SKM-1 (cell line): ENCODE results near the gene FYB1.

Experiments used
- DNase-seq: peaks from one replicate; lab custom pipeline; 2025; ENCODE audit not compliant: unreplicated experiment; lab: John Stamatoyannopoulos, UW

FYB1 gene

DNA sequence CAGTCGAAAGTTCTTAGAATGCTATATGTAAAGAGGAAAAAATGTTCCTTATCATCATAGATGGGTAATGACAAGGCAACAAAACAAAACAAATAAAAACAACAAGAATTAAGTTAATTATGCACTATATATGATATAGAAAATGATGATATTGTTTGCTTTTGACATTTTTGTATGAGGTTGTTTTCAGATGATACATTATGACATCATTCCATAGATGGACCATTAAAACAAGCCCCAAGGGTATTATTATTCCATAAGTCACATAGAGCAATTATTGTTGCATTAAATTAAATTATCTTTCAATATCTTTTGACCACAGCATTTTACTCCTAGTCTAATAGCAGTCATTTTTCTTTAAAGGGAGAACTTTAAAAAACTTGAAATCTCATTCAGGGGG is 88.6 kb downstream of the FYB1 start:
- DNase-seq = no peak

DNA sequence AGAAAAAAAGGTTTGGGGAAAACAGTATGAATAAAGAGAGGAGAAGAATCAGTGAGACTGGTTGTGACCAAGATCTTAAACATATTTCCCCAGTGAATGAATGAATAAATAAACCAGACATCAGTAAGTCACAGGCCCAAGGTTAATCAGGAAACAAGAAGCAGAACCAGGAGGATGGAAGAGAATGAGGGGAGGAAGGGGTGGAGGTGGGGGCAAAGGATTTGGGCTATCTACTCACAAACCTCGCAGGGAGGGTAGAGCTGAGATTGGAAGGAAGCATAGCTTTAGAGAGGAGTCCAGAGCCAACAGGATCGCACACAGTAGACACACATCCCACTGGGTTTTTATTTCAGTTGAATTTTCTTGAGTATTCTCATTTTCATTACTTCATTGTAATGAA is 97.4 kb downstream of the FYB1 start:
- DNase-seq = no peak

DNA sequence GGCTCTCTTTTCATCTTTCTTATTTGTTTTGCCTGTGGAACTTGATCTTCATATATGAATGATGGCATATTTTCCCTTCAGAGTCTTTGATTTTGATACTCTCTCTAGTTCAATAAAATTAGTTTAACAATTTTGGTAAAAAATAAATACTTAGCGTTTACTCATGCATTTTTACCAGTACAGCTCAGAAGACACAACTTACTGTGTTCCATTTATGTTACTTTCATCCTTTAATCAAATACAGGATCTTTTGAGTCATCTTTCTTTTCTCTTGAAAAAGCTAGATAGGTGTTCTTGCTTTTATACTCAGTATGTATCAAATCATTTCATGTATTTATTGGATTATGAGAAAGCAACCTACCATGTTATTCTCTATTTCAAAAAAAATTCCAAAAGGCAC is 98.0 kb downstream of the FYB1 start:
- DNase-seq = no peak

DNA sequence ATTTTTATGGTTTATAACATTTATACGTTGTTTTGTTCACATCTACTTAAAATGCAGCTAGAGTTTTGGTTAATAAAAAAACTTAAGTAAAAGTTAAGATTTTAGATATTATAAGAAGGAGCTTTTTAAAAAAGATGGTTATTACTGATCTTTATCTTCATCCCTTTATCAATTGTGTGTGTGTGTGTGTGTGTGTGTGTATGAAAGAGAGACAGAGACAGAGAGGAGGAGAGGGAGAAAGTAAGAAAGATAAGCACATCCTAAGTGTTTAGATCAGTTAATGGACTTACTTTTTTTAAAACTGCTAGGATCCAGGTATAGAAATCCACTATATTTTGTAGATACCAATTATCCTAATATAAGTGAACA is 99.3 kb downstream of the FYB1 start:
- no peak for DNase-seq

DNA sequence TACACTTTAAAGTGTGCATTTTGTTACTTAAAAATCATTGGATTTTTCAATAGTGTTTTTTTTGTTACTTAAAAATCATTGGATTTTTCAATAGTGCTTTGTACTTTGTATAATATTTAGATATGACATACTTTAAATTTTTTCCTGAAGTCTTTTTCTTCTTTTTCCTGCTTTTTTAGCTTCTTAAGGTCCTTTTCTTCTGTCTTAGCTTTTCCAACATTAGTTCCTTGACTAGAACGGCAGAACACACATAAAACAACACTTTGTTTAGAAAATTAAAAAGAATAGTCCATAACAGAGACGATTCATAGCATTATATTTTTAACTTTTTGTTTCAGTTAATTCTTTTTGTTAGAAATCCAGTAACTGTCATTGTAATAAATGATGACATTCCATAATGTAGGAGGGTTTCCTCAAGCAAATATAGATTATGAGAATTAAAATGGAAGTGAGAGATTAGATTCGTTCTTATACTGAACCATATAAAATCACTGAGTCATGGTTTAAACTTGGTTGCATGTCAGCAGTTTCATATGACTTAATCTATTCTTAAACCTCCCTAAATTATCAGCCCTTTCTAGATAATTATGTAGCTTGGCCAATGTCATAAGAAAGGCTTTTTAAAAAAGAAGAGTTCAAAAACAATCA is 99.8 kb downstream of the FYB1 start:
- no peak for DNase-seq

DNA sequence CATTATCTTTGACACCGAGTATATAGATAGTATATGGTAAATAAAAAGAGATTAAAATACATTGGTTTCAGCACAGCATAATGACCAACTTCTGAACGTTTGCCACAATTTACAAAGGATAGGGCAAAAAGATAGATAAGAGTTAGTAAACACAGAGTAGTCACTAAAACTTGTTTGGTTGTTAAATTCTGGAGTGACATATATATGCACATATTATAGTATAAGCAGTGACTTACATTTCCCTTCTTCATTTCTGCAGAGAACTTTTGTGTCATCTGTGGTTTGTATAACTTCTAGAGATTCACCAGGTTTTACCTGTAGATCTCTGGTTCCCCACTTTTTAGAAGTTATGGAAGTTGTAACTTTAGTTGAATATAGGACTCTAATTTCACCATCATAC is 100.7 kb downstream of the FYB1 start:
- no peak for DNase-seq

DNA sequence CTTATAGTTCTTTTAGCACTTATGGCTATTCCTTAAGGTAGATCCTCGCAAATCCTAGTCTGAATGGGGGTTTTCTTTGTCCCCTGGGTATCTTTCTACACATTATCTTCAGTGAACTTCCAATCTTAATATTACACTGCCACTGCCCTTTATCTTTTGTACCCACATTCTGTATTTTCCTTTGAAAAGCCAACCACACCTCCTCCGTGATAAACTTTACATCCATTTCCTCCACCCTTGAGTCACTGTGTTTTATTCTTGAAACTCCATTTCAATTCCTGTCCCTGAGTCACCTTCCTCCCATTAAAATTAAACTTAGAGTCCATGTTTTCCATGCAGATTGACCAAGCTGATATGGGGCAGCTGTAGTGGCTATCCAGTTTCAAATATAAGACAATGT is 102.0 kb downstream of the FYB1 start:
- no peak for DNase-seq

DNA sequence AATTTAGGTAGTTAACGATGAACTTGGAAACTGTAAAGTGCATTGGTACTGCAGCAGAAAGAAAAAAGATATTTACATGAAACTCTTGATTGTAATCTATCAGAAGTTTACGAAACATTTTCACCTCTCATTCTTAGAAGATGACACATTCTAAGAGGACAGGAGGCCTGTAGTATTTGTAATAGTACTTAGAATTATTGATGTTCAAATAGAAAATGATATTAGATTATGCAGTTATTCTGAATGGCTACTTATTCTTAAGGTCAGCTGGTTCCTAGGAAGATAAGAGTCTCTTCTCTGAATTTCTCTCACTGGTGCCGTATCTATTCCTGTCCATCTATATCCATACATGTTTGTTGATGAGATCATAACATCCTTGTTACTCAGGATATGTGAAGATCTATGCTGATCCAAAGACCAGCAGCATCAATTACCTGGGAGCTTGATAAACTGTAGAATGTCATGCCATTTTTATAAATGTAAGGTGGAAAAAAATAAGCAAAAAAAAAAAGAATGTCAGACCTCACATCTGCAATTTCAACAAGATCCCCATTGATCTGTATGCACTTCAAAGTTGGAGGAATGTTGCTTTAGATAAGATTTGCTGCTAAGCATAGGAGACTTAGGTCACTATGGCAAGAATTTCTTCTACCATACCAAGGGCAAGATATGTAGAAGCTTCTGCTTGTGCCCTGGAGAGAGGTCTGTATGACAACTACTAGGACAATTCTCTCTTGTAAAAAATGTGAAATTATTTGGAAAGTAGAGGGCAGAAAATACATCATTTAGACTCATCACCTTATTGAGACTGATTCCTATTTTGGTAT is 102.8 kb downstream of the FYB1 start:
- no peak for DNase-seq

DNA sequence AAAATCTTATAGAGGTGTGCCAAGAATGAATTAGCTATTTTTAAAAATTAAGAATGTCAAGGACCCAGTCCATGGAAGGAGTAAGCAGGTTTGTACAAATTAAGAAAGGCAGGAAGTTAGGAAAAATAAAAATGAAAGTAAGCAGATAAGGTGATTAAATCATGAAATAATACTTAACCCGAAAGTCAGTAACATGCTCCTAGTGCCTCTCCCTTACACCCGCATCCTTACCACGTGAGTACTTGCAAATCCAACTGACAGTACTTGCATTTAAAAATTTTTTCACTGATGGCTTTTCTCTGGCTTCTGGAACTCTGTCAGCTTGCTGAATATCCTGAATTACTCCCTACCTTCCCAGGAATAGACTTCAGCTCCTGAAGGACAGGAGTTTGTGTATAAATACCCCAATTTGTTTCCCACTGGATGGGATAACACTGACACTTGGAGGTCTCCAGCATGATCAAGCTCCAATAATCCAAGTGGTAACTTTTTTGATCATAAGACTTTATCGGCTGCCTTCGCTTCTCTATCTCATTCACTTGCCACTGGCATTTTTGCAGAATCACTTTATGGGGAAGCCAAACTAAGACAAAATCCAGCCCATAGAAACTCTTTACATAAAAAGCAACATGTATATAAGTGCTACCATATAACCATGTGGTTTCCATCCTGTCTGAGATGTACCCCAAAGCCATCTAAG is 103.6 kb downstream of the FYB1 start:
- no peak for DNase-seq

DNA sequence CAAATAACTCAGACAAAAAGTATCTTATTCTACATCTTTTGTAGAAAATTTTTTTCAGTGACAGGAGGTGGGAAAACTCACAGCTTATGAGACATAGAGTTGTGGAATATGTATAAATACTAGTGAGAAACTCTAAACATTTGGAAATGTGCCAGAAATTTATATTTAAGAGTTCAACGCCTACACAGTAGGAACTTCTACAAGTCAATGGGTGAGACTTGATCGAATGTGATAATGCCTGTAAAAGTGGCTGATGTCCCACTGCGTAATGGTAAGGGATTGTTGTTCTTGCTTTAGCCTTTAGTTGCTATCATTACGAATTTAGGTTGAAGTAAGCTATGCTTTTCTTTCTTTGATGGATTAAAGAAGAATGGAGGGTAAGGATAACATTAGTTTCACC is 105.2 kb downstream of the FYB1 start:
- no peak for DNase-seq

DNA sequence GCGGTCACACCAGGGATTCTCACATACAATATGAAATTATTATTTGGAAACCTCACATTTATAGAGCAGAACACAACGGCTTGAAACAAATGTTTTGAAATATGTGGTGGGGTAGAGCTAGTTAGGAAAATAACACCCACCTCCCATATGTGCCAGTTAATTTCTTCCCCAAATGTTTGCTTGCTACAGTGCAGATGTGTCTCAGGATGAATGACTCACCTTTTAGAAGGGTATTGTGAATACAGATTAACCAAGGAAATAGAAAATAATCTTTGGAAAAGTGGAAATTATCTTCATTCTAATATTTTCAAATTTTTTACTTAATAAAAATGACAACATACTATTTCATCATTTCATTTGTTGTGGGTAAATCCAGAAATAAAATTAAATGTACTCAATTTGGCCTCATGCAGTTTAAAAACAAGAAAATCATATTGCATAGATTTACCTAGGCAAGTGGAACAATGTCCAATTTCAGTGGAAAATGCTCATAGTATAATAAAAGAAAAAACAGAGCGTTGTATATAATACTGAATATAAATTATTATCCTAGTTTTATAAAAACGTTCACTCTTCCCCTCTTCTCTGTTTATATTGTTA is 105.9 kb downstream of the FYB1 start:
- no peak for DNase-seq

DNA sequence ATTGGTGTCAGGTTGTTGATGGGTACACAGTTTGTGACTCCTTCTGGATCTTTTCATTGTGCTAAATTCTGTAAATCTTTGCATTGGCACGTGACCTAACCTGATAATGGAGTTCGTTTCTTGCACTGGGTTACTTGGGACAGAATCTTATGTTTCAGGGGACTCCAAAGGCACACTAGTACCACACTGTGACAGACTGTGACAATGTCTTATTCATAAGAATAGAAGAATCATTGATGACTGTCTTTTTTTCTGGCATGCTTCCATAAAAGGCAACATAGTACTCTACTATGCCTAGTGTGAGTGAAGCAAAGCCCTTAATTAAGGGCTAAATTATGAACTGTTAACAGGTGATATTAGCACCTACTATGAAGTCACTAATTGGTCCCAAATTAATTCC is 109.8 kb downstream of the FYB1 start:
- DNase-seq = no peak

DNA sequence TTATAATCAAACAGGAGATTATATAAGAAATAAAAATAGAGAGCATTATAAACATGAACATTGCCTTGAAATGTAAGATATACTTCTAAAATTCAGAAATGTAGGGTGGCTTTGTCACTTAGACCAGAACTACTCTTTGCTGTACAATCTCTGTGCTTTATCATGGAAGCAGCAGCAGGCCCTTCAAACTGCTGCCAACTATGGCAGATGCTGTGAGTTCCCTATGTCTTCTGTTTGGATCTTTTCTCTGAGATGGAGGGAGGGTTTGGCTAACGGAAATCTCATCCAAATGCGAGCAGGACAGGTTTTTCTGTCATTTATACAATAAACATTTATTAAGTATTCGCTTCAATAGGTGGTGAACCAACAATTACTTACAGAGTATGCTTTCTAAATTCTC is 110.4 kb downstream of the FYB1 start:
- no peak for DNase-seq

DNA sequence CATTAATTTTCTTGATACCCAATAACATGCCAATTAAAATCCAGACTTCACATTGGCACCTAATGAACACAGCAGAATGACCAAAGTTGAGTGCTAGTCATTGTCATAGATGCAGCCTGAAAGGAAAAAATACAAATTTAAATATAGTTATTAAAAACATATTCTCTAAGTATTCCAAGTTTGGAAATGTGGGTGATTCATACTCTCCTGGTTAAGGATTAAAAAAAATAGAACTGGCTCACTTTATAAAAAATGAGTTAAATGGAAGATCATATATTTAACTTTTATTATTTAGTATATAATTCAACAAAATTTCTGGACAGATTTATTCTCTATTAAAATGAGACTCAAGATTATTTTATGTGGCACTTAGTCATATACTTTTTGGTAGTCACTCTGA is 112.0 kb downstream of the FYB1 start:
- DNase-seq = no peak

DNA sequence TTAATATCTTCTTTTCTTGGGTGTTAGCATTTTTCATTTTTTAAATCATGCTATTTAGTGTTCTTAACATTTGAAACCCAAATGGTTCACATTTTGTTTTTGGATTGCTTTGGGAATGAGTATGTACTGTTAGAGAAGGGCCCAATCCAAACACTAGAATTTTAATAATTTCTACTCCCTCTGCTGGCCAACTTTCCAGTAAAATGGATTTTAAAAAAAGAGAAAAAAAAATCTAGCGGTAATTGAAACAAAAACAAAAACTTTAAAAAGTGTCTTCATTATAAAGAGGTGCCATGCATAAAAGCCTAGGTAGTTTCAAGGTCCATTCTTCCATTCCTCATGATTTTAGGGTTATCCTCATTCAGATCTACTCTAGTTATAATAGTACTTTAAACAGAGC is 113.0 kb downstream of the FYB1 start:
- DNase-seq = no peak

DNA sequence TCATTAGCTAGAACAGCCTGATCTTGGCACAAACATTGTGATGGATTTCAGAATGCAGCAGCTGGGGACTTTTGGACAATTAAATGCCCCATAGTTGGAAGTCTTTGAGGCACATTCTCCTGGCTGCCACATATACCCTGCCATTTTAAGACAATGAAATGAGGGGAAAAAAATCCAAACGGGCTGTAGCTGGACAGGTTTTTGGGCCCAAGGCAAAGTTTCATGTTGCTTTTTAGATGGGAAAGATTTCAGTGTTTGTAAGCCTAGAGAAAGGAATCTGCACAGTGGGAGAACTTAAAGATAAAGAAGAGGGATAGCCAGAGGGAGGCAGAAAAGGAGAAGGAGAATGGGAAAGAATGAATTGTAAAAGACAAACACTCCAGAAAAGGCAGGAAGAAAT is 115.1 kb downstream of the FYB1 start:
- no peak for DNase-seq

DNA sequence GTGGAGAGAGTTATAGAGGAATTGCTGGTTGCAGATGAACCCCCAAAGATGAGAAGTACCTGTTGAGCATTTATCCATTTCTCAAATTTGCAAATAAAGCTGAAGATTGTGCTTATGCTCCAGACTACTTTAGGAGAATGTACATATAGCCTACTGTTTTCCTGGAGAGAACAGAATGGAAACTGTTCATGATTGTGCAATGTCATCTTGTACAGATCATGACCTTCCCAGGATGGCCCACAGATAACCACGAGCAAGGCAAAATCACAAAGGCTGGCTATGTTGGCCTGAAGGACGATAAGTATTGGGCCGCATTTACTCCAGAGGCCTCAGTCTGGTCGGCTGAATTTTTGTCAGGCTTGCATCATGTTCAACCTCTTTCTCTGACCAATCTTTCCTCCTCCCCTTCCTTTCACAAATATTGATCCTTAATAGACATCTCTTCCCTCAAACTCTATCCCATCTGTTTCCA is 116.6 kb downstream of the FYB1 start:
- DNase-seq = no peak

DNA sequence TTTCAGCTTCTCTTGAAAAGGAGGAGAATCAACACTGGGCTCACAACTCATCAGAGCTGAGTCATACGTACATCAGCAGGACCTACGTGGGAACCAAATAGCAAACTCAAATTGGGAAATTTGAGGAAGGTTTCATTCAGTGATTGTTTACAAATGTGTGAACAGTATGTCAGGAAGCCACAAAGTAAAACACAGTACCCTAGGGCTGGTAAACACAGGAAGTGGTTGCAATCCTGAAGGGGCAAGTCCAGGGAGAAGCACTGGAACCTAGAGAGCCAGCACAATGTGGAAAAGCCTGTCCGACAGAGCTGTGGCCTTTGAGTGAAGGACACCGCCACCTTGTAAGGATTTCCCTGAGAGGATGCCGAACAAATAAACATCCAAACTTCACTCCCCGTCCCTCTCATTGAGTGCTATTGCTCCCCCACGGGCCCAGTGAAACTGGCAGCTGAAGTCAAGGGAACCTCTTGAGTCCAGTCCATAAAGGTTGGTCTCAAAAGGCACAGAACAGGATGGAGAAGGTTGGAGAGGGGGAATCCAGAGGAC is 118.4 kb downstream of the FYB1 start:
- no peak for DNase-seq

DNA sequence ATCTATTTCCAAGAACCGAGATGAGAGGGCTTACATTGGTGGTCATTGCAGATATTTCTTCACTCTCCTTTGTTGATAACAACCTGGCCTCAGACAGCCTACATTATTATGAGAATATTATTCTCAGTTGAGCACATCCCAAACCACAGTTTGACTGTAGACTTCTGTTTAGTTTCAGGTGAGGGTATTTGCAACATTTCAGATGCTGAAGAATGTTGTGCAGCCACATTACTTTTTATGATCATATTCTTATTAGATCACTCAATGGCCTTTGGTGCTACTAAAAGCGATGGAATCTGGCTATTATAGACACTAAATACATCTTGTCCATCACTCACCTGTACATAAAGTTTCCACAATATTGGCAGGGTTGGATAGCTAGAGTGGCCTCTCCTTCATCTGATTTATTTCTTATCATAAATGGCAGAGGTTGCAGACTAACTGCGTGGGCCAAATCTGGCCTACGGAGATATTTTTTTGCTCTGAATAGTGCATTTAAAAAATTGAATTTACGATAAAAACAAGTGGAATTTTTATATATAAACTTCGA is 119.0 kb downstream of the FYB1 start:
- DNase-seq = no peak

DNA sequence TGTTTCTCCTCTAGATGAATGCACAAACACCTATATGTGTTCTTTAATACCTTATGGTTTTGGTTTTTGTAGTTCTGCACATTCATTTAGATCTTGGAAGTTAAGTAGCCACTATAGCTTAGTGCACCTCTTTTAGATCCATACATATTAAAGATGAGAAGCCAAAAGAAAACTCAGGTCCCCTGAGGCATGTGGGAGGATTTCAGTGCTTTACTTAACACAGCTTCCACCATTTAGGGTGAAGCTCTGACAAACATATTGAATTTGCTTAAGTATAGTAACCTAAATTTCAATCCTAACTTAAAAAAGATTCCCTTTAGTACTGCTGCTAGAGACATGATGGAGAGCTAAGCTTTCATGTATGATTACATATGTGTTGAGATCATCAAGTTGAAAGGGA is 119.5 kb downstream of the FYB1 start:
- DNase-seq = no peak

DNA sequence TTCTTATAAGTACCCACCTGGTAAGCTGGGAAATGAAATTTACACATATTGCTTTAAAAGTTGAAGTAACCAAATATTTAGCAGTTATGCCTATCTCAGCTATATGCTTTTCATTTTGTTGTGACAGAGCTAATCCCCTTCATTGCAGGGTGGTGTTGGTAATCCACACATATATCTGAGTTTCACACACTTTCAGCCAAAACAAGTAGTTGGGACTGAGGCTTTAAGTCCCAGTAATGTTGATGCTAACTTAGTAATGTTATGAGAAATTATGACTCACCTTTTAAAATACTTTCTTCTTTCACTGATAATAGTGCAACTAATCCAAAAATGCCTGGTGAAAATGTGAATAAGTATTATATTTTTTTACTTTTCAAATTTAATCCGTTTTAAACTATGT is 126.0 kb downstream of the FYB1 start:
- no peak for DNase-seq
